ENCODE results near the gene TIMM22. TPM values are rescaled to one million over a fixed set of nuclear protein-coding genes. Genes with fewer than 3 reads are reported as not detected.
"Not testable (repeated sequence)": the region's sequence is repeated elsewhere in the genome, so short reads cannot be mapped to it uniquely, and the experiment has no call there.

TIMM22 gene
- polyA plus RNA-seq, 1 experiment = 17.7 TPM

GRCh38 chr17:1045456-1045855 is 48.5 kb downstream of the TIMM22 start:
- no peak overlapping the region for H3K4me3 ChIP-seq (ENCODE audit: low read depth, low read length)
- no peak for DNase-seq (ENCODE audit: low read depth, low spot score)
- H3K9me3 ChIP-seq (ENCODE audit: control insufficient read depth, insufficient read depth, low read length) = no peaks in the 10 kb centered on the region; the same call in 1 of the 2 replicates
- no peaks in the 10 kb centered on the region for H3K27me3 ChIP-seq (ENCODE audit: control insufficient read depth, insufficient read depth, low read length)
- POLR2A ChIA-PET = no interaction called here
- no peak overlapping the region for H3K27ac ChIP-seq (ENCODE audit: low read depth, low read length)
- no peak for TF ChIP-seq CTCF (IDR thresholded peaks at IDR 0.05; ENCODE audit: low read depth, low read length)
- CTCF ChIA-PET = interaction anchor here (1.0 kb wide), 1 partner anchor 46 kb away, joined by 6 read pairs; no protein-coding TSS in a partner anchor

GRCh38 chr17:1047177-1047878 is 50.4 kb downstream of the TIMM22 start:
- TF ChIP-seq CTCF (IDR thresholded peaks at IDR 0.05; ENCODE audit: low read depth, low read length) = no peak
- peak; percentile 78 for DNase-seq (ENCODE audit: low read depth, low spot score)

GRCh38 chr17:1047879-1048470 is 51.0 kb downstream of the TIMM22 start:
- Histone ChIP-seq H3K4me3 (ENCODE audit: low read depth, low read length) (no peak overlapping the region), H3K27me3 (ENCODE audit: control insufficient read depth, insufficient read depth, low read length) (no peaks in the 10 kb centered on the region), H3K27ac (ENCODE audit: low read depth, low read length) (peak overlapping the region; percentile 47), H3K9me3 (ENCODE audit: control insufficient read depth, insufficient read depth, low read length) (no peaks in the 10 kb centered on the region; the same call in 1 of the 2 replicates)
- CTCF ChIA-PET = interaction anchor here (0.9 to 2.3 kb wide), 3 partner anchors 8 to 52 kb away, joined by 3 to 18 read pairs (median 4); partner anchors contain the start of gene TIMM22
- DNase-seq (ENCODE audit: low read depth, low spot score) = no peak
- POLR2A ChIA-PET = interaction anchor here (1.3 to 1.5 kb wide), 3 partner anchors 45 to 51 kb away, joined by 5 to 10 read pairs (median 5); partner anchors contain the start of gene TIMM22
- no peak for TF ChIP-seq CTCF (IDR thresholded peaks at IDR 0.05; ENCODE audit: low read depth, low read length)

More at GRCh38 chr17:1047177-1047878, 50.4 kb downstream of the TIMM22 start:
- no peak overlapping the region for H3K4me3 ChIP-seq (ENCODE audit: low read depth, low read length)
- POLR2A ChIA-PET = interaction anchor here (0.6 to 1.5 kb wide), 4 partner anchors 11 to 51 kb away, joined by 3 to 10 read pairs (median 5); partner anchors contain the start of gene TIMM22
- H3K9me3 ChIP-seq (ENCODE audit: control insufficient read depth, insufficient read depth, low read length) = no peaks in the 10 kb centered on the region; the same call in 1 of the 2 replicates
- CTCF ChIA-PET = interaction anchor here (0.9 to 2.3 kb wide), 2 partner anchors 9 to 48 kb away, joined by 4 to 18 read pairs; no protein-coding TSS in a partner anchor
- H3K27me3 ChIP-seq (ENCODE audit: control insufficient read depth, insufficient read depth, low read length) = no peaks in the 10 kb centered on the region
- peak overlapping the region; percentile 91 for H3K27ac ChIP-seq (ENCODE audit: low read depth, low read length)

- H3K9me3 ChIP-seq (ENCODE audit: control insufficient read depth, insufficient read depth, low read length); H3K4me3 ChIP-seq (ENCODE audit: low read depth, low read length); DNase-seq (ENCODE audit: low read depth, low spot score); H3K27me3 ChIP-seq (ENCODE audit: control insufficient read depth, insufficient read depth, low read length): not testable (repeated sequence)
- H3K27ac ChIP-seq (ENCODE audit: low read depth, low read length) = peak overlapping the region; percentile 47
- ChIA-PET CTCF (interaction anchor here (0.9 to 2.3 kb wide), 3 partner anchors 7 to 52 kb away, joined by 3 to 18 read pairs (median 4); partner anchors contain the start of gene TIMM22), POLR2A (interaction anchor here (1.4 kb wide), 1 partner anchor 46 kb away, joined by 10 read pairs; no protein-coding TSS in a partner anchor)
These were observed 51.7 kb downstream of the TIMM22 start for GRCh38 chr17:1048516-1049115.

- CTCF ChIA-PET = interaction anchor here (1.4 kb wide), 1 partner anchor 53 kb away, joined by 4 read pairs; the partner anchor contains the start of gene TIMM22
- Histone ChIP-seq H3K27ac (ENCODE audit: low read depth, low read length) (no peak overlapping the region), H3K9me3 (ENCODE audit: control insufficient read depth, insufficient read depth, low read length) (no peaks in the 10 kb centered on the region), H3K27me3 (ENCODE audit: control insufficient read depth, insufficient read depth, low read length) (no peaks in the 10 kb centered on the region), H3K4me3 (ENCODE audit: low read depth, low read length) (no peak overlapping the region)
- no peak for TF ChIP-seq CTCF (IDR thresholded peaks at IDR 0.05; ENCODE audit: low read depth, low read length)
- DNase-seq (ENCODE audit: low read depth, low spot score) = no peak
- POLR2A ChIA-PET = no interaction called here
These were observed 52.7 kb downstream of the TIMM22 start for GRCh38 chr17:1049446-1050225.
